Muscle of back (tissue), 11 donors: Measurements from ENCODE around the gene KDM5B. TPM values are rescaled to one million over a fixed set of nuclear protein-coding genes. Genes with fewer than 3 reads are reported as not detected.

Experiments
- DNase-seq, 3 donors: peaks; one replicate each; pipeline versions ENCODE4 v3.0.0 to v3.0.0-alpha.2; 2013
- polyA plus RNA-seq, 10 donors: library from polyadenylated mRNA; unstranded; fragments of 120-200 nt; gene quantifications; one replicate each; pipeline ENCODE4 v1.2.1, GENCODE V29; 2013; ENCODE audit not compliant: insufficient read length in 10 of 10

Gene KDM5B
- polyA plus RNA-seq, 10 donors: 41.8 to 55.4 (median 45.2) TPM

DNA sequence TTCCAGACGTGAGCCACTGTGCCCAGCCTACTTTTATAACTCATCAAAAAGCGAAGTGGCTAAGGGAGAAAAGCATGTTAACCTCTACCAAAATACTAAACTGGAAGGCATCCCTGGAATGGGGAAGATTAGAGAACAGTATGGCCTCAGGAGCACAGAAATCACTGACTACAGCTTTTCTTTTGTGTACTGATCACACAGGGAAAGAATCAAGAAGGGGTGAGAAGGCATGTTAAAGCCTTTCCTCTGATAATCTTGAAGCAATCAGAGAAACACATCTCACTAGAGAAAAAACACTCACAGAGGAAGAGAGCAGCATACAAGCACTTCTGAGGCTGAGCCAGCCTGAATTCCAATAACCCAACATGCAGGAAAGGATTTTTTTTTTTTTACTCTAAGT, 13.2 kb upstream of the KDM5B start:
- DNase-seq: peak in 1 of 3 donors; percentile 12

DNA sequence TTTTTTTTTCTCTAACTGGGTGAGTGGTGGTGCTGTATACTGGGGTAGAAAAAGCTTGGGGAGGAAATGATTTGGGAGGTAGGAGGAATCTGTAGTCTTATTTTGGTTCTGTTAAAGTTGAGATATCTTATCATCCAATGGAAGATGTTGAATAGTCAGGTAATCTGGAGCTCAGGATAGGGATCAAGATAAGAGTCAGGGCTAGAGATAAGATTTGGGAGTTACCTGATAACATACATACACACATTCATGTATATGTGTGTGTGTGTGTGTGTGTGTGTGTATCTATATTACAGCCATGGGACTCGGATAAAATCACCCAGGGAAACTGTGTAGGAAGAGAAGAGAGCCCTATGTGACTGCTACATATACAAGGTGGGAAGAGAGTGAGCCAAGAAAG, 10.6 kb upstream of the KDM5B start:
- DNase-seq: no peak

DNA sequence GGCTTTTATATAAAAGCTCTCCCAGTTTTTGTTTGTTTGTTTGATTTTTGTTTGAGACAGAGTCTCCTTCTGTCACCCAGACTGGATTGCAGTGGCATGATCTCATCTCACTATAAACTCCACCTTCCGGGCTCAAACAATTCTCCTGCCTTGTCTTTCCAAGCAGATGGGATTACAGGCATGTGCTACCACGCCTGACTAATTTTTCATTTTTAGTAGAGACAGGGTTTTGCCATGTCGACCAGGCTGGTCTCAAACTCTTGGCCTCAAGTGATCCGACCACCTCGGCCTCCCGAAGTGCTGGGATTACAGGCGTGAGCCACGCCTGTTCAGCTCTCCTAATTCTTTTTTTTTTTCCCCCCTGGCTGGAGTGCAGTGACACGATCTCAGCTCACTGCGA, 6.9 kb upstream of the KDM5B start:
- DNase-seq: no peak

DNA sequence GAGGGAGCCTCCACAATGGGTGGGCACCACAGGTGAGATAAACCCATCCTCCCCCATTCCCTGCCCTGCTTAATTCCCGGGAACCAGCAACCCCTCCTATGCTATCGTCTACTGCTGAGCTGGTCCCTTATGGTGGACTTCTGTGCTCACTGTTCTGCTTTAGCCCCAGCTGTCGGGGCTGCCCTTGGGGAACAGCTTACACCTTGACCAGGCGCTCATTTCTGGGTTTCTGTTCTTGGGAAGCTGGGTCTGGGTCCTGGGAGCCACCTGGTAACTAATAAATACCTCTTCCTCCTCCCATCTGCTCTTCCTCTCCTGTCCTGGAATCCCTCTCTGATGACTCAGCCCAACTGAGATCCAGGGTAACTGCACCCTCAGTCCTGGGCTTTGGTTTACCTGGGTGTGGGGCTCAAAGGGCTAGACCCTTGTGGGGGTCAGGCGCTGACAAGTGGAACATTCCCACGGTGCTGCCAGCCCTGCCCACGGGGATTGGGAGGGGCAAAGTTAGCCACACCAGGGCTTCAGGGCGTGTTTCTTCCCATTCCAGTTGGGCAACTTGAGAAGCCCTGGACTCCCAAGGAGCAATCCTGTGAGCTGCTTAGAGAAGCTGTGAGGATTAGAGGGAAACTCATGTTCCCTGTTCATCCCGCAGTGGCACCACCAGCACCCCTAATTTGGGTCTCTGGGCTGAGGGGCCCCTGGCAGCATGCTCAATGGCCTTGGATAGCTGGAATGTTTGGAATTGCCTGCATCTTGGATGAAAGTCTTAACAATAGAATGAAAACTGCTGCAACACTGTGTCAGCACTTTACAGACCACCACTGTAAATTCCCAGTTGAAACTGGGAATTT, 4.2 kb upstream of the KDM5B start:
- no peak for DNase-seq

DNA sequence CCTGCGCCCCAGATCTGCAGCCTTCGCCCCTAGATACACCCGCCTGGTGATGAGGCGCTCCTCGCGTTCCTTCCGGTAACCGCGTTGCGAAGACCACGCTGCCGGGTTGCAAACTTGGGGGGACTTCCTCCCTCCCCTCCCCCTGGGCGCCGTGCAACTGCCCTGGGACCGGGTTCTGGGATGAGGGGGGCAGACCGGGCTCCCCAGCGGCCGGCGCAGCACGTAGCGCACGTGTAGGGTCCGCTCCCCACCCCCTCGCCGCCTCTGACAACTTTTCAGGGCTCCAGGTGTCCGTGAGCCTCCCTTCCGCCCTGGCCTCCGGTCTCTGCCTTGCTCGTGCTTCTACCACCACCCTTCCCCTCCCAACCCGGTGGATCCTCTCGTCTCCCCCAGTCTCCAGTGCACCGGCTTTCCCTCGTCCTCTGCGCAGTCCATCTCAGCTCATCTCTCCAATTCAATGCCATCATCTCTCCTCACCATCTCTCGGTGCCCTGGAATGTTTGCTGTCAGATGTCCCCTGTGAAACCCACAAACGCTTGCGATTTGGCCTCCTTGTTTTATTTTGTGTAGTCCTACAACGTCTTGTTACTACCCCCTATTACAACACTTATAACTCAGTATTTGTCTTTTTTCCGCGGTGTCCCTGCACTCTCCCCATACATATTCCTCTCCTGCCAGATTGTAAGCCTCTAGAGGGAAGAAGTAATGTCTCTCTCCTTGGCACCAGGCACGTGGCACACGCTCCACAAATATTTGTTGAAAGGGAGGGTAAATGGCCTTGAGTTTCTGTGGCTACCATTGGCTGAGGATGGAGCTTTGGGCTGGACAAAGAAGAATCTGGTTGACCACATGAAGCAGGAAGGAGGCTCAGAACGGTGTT, 3.3 kb upstream of the KDM5B start:
- peak in 2 of 3 donors; percentile 35 to 74 for DNase-seq

GRCh38 chr1:202810615-202811295, 2.5 kb upstream of the KDM5B start, which contains the start of gene PCAT6:
PCAT6 (plus strand) TSS chr1:202810954.
- peak; percentile 95 to 98 (median 97) for DNase-seq

DNA sequence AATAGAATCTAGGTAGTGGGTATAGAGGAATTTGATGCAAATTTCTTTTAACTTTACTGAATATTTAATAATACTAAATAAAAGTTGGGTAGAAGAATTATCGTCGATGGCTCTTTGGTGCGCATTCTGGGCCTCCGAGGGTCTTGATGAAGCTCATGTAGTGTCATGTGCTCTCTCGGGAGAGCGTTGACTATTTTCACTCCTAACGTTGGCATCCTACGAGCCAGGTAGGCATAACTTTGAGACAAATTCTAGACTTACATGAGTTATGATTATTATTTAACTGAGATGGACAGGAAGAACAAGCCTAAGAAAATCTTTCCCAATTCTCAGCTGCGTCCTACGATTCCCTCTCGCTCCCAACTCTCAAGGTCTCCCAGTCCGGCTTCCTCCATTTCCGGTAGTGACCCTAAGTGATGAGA, 2.0 kb upstream of the KDM5B start:
- DNase-seq: no peak

DNA sequence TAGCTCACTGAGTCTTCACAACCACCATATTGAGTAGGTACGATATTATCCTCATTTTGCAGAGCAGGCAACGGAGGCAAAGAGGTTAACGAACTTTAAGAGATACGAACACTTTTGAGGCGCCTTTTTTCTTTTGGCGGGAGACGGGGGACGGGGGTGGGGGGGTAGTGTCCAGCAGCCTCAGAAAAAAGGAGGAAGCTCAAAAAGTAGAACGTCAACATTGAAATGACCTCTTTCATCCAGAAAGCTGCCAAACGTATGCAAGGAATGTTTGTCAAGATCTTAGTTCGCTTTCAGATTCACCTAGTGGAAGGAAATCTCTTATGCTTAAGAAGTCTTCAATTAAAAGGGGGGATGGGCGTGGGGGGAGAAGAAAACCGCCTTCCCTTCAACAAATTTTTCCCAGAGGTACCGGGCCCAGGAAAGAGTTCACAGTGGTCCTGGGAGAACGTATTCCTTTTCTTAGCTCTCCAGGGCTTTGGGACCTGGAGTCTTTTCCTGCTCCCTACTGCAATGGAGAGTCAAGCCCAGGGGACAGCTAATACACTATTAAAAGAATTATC, 1.5 kb upstream of the KDM5B start:
- peak in 1 of 3 donors; percentile 17 for DNase-seq

GRCh38 chr1:202807451-202807925, 733 bp downstream of the KDM5B start:
- DNase-seq: peak in 2 of 3 donors; percentile 32 to 68

DNA sequence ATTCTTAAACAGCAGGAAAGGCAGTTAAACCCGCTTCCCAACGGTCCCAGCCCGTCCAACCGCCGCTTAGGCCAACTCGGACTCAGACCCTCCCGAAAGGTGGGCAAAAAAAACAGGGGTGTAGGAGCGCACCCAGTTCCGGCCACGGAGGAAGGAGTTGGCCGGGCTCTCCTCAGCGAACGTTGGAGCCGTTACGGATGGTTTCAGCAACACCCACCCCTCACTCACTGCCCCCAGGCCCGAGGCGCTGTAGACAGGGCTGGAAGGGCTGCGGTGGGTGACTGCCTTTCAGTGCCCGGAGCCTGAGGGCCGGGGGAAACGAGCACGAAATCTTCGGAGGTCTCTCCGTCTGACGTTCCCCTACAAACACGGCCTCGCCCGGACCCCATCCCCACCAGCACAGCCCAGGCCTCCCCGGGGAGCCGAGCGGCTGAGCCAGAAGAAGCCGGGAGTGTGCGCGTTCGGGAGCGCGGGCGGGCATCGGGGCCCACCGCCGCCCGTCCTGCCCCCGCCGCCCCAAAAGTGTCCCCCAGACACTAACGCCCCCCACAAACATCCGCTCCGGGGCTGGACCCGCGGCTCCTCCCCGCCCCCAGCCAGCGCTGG, 1.3 kb downstream of the KDM5B start:
- DNase-seq: peak in 2 of 3 donors; percentile 26 to 79

GRCh38 chr1:202805886-202806844, 2.1 kb downstream of the KDM5B start:
- peak in 1 of 3 donors; percentile 48 for DNase-seq

DNA sequence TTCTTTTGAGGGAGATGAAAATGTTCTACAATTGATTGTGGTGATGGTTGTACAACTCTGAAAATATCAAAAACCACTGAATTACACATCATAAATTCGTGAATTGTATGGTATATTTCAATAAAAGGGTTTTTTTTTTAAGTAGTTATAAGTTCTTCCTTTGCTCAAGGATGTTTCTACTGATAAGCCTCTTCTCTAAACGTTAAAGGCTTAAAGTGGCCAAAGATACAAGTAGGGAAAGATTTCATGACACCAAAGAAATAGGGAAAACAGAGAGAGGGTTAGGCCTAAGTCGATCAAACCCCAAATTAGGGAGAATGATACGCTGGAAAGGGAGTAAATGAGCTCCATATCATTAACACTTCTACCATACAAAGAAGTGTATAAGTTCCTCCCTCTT, 4.1 kb downstream of the KDM5B start:
- no peak for DNase-seq

GRCh38 chr1:202802998-202803932, 5.0 kb downstream of the KDM5B start:
- DNase-seq: no peak

GRCh38 chr1:202802034-202802433, 6.2 kb downstream of the KDM5B start:
- DNase-seq: no peak

DNA sequence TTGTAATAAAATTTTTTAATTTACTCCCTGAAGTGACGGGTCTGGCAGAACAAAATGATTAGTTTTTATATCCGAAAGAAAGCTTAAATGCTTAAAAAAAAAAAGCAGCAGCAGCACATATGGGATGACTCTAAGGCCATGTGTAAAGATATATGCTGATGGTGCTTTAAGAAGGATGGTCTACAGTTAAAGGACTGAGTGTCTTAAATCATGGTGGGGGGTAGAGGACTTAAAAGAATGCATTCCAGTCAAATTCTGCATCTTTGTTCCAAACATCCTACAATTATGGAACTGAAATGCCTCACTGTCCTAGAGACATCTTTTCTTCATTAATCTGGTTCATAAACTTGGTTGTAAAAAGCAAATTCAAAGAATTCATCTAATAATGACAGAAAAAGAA, 7.0 kb downstream of the KDM5B start:
- DNase-seq: no peak

DNA sequence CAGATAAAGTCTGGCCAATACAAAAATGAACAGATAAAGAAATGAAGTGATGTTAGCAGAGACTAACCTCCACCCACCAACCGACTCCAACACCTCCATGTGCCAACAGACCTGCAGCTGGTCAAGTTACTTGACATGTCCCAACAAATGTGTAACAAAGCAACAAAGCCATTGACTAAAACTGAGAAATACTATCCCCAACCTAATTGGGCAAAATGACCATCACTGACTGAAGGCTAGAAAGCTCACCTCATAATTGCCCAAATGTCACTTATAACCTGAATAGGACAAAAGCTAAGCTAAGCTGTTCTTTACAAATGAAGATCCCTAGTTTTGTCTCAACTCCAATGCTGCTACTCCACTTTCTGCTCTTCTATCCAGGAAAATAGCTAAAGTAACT, 7.5 kb downstream of the KDM5B start:
- no peak for DNase-seq

- no peak for DNase-seq
These were observed 9.4 kb downstream of the KDM5B start for GRCh38 chr1:202798792-202799331.

- DNase-seq: no peak
These were observed 10.0 kb downstream of the KDM5B start for GRCh38 chr1:202798260-202798659.
